PC-3 (cell line): ENCODE results near the gene DPYSL4. TPM values are rescaled to one million over a fixed set of nuclear protein-coding genes. Genes with fewer than 3 reads are reported as not detected.

Experiments used
- ATAC-seq: fragments of 200-7000 bp; cut with Tn5 transposase; 2 replicates; pipeline ENCODE4 v1.9.1; 2020; ENCODE audit warnings: mild to moderate bottlenecking, moderate library complexity
- BruUV-seq: library from RNA; stranded (reverse); fragments of 400-500 nt; replicated peaks from 2 replicates; lab custom pipeline; 2021; lab: Mats Ljungman, UMichigan
- CTCF ChIA-PET: fragments of 300-600 bp; sonication (Branson Sonifier 250); formaldehyde crosslinking; loops from one replicate; lab custom pipeline; 2022; ENCODE audit warnings: antibody characterized with exemption; lab: Charles Lee
- POLR2A ChIA-PET: fragments of 300-600 bp; sonication (Branson Sonifier 250); formaldehyde crosslinking; loops from one replicate; lab custom pipeline; 2022; ENCODE audit warnings: antibody characterized with exemption; ENCODE audit not compliant: unreplicated experiment; lab: Charles Lee
- DNase-seq: peaks from one replicate; pipeline ENCODE4 v3.0.0-alpha.2; 2015
- H2AFZ ChIP-seq: fragments of 300-600 bp; sonication (generic); 2 replicates; pipeline ENCODE4 v1.6.0; 2016; ENCODE audit warnings: antibody characterized with exemption, low read length
- H3F3A ChIP-seq: fragments of 300-600 bp; sonication (generic); one replicate; pipeline ENCODE4 v1.6.0; 2017; ENCODE audit warnings: antibody characterized with exemption, low read length, control low read depth, mild to moderate bottlenecking; ENCODE audit not compliant: unreplicated experiment
- H3K27ac ChIP-seq: fragments of 300-600 bp; sonication (generic); 2 replicates; pipeline ENCODE4 v1.5.1; 2016; ENCODE audit warnings: mild to moderate bottlenecking, low read length
- H3K27me3 ChIP-seq: fragments of 300-600 bp; sonication (generic); 2 replicates; pipeline ENCODE4 v1.6.1; 2016; ENCODE audit warnings: low read length, mixed read lengths
- H3K36me3 ChIP-seq: fragments of 300-600 bp; sonication (generic); 2 replicates; pipeline ENCODE4 v1.6.1; 2016; ENCODE audit warnings: low read depth, mixed run types, low read length, mixed read lengths
- H3K4me1 ChIP-seq: fragments of 300-600 bp; sonication (generic); 2 replicates; pipeline ENCODE4 v1.5.1; 2016; ENCODE audit warnings: low read length; ENCODE audit not compliant: insufficient read depth
- H3K4me2 ChIP-seq: fragments of 300-600 bp; sonication (generic); 2 replicates; pipeline ENCODE4 v1.6.0; 2016; ENCODE audit warnings: low read length
- H3K4me3 ChIP-seq: fragments of 300-600 bp; sonication (generic); 2 replicates; pipeline ENCODE4 v1.5.1; 2016; ENCODE audit warnings: mild to moderate bottlenecking, low read length, mixed read lengths
- H3K79me2 ChIP-seq: fragments of 300-600 bp; sonication (generic); 2 replicates; pipeline ENCODE4 v1.6.1; 2017; ENCODE audit warnings: low read length, mixed read lengths
- H3K9ac ChIP-seq: fragments of 300-600 bp; sonication (generic); 2 replicates; pipeline ENCODE4 v1.6.0; 2016; ENCODE audit warnings: mild to moderate bottlenecking, low read length
- H3K9me2 ChIP-seq: fragments of 300-600 bp; sonication (generic); replicated peaks from 2 replicates; pipeline ENCODE4 v1.6.1; 2016; ENCODE audit warnings: mixed run types, low read length, mixed read lengths
- H3K9me3 ChIP-seq: fragments of 300-600 bp; sonication (generic); 2 replicates; pipeline ENCODE4 v1.6.1; 2016; ENCODE audit warnings: low read length, mixed read lengths
- H4K20me1 ChIP-seq: fragments of 300-600 bp; sonication (generic); 2 replicates; pipeline ENCODE4 v1.6.1; 2016; ENCODE audit warnings: low read length, mixed read lengths
- EZH2 ChIP-seq: fragments of 300-600 bp; sonication (generic); IDR thresholded peaks from one replicate; pipeline ENCODE4 v1.6.1; 2017; ENCODE audit warnings: antibody characterized with exemption, mild to moderate bottlenecking, low read length; ENCODE audit not compliant: unreplicated experiment
- EZH2phosphoT487 ChIP-seq: fragments of 300-600 bp; sonication (generic); IDR thresholded peaks from 2 replicates; pipeline ENCODE4 v1.6.1; 2018; ENCODE audit warnings: mild to moderate bottlenecking, antibody characterized with exemption, low read length, borderline replicate concordance
- intact Hi-C: fragments of 100-400 bp; cut with micrococcal nuclease; formaldehyde crosslinking; loops from 2 replicates; pipeline ENCODE4 v1.9.0; 2023
- total RNA-seq: library from RNA; depleted of rRNA; stranded (reverse); fragments of >200 nt; gene quantifications from 2 replicates; pipeline ENCODE4 v1.2.3, GENCODE V29; 2014
- TF ChIP-seq, protein P1 (sequence below): fragments of 300-600 bp; sonication (generic); conservative IDR thresholded peaks from 2 replicates; pipeline ENCODE4 v1.5.1; 2017; ENCODE audit warnings: antibody characterized with exemption, low read depth, mild to moderate bottlenecking, low read length

Gene DPYSL4
- total RNA-seq, 1 experiment from 2014 or later: 10.2 TPM

DNA sequence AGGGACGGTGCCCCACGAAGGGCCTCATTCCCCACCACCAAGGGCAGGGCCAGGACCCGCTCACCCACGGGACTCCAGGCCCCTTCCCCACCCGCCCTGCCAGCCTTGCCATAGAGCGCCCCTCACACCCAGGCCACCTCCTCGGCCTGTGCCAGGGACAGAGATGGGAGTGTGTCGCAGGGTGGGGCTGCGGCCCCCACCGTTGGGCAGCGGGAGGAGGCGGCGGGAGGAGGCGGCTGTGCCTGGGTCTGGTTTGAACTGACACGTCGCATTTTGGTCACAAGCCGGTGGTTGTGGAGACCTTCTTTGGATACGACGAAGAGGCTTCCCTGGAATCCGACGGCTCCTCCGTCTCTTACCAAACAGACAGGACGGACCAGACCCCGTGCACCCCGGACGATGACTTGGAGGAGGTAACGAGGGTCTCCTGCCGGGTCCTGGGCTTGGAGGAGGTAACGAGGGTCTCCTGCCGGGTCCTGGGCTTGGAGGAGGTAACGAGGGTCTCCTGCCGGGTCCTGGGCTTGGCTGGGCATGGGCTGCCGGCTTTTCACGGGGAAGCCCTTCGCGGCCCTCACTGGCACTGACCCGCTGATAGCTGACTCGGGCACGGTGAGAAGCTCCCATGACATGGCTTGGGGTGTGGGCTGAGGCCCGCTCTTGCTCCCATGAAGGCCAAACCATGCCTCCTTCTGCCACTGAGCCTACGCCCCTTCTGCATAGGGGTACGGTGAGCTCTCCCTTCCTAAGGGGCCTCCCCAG lies 46.4 kb upstream of the DPYSL4 start:
- H3K9ac ChIP-seq: no peak overlapping the region
- CTCF ChIA-PET: no interaction called here

DNA sequence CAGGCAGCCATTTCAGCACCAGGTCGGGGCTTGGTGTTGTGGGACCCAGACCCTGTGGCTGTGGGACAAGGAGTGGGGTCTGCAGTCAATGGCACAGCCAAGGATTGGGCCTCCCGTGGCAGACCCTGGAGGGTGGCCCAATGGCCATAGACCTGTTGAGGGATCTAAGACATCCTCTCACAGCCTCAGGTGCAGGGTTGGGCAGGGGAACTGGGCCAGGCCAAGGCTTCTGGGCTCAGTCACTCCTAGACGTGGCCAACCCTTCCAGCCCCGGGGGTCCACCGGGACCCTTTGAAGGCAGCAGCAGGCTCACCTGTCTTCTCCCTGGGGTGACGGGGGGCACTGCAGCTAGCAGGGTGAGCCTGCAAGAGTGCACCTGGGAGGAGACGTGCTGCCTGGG lies 45.7 kb upstream of the DPYSL4 start:
- ATAC-seq: no peak
- no peak overlapping the region for H3K9ac ChIP-seq
- CTCF ChIA-PET: no interaction called here

More for the DNA sequence above, 46.4 kb upstream of the DPYSL4 start:
- no peak for ATAC-seq
- no peaks in the 10 kb centered on the region for H4K20me1 ChIP-seq
- TF ChIP-seq, protein P1, sequence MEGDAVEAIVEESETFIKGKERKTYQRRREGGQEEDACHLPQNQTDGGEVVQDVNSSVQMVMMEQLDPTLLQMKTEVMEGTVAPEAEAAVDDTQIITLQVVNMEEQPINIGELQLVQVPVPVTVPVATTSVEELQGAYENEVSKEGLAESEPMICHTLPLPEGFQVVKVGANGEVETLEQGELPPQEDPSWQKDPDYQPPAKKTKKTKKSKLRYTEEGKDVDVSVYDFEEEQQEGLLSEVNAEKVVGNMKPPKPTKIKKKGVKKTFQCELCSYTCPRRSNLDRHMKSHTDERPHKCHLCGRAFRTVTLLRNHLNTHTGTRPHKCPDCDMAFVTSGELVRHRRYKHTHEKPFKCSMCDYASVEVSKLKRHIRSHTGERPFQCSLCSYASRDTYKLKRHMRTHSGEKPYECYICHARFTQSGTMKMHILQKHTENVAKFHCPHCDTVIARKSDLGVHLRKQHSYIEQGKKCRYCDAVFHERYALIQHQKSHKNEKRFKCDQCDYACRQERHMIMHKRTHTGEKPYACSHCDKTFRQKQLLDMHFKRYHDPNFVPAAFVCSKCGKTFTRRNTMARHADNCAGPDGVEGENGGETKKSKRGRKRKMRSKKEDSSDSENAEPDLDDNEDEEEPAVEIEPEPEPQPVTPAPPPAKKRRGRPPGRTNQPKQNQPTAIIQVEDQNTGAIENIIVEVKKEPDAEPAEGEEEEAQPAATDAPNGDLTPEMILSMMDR: no peak
- no peak for TF ChIP-seq EZH2
- TF ChIP-seq EZH2phosphoT487: no peak
- H3K4me1 ChIP-seq: no peaks in the 10 kb centered on the region
- no TSS peak for BruUV-seq
- H3K4me2 ChIP-seq: no peak overlapping the region
- no peak for DNase-seq
- H3K27me3 ChIP-seq: no peaks in the 10 kb centered on the region
- no peak overlapping the region for H3K27ac ChIP-seq
- H3K9me3 ChIP-seq: no peaks in the 10 kb centered on the region
- intact Hi-C loops: loop anchor here (5.0 kb wide), 1 partner anchor 138 kb away; no protein-coding TSS in a partner anchor
- no peaks in the 10 kb centered on the region for H3K9me2 ChIP-seq
- H3K36me3 ChIP-seq: no peaks in the 10 kb centered on the region
- H3K4me3 ChIP-seq: no peak overlapping the region
- no peak overlapping the region for H2AFZ ChIP-seq
- H3K79me2 ChIP-seq: no peaks in the 10 kb centered on the region
- no peaks in the 10 kb centered on the region for H3F3A ChIP-seq
- POLR2A ChIA-PET: no interaction called here

More for the DNA sequence above, 45.7 kb upstream of the DPYSL4 start:
- Histone ChIP-seq H3K79me2 (no peaks in the 10 kb centered on the region), H4K20me1 (no peaks in the 10 kb centered on the region), H2AFZ (no peak overlapping the region), H3K4me1 (no peaks in the 10 kb centered on the region), H3K9me2 (no peaks in the 10 kb centered on the region), H3K4me3 (no peak overlapping the region), H3K4me2 (no peak overlapping the region), H3K36me3 (no peaks in the 10 kb centered on the region), H3K9me3 (no peaks in the 10 kb centered on the region), H3K27me3 (no peaks in the 10 kb centered on the region), H3K27ac (no peak overlapping the region), H3F3A (no peaks in the 10 kb centered on the region)
- no TSS peak for BruUV-seq
- POLR2A ChIA-PET: no interaction called here
- TF ChIP-seq, protein P1: no peak
- DNase-seq: no peak
- intact Hi-C loops: loop anchor here (5.0 kb wide), 1 partner anchor 139 kb away; no protein-coding TSS in a partner anchor
